H9 (cell line): ENCODE data around the gene NFX1. TPM values are rescaled to one million over a fixed set of nuclear protein-coding genes. Genes with fewer than 3 reads are reported as not detected.

Source experiments
- DNase-seq: peaks from one replicate; pipeline ENCODE4 v3.0.0-alpha.2; 2017
- H2AFZ ChIP-seq: one replicate; pipeline ENCODE4 v1.6.1; 2013; ENCODE audit warnings: mild to moderate bottlenecking, low read length, control low read depth, moderate library complexity
- H2AK5ac ChIP-seq: 2 replicates; pipeline ENCODE4 v1.6.1; 2013; ENCODE audit warnings: low read length, control low read depth, mixed read lengths; ENCODE audit not compliant: insufficient read length
- H2BK120ac ChIP-seq: one replicate; pipeline ENCODE4 v1.6.1; 2013; ENCODE audit warnings: low read depth, mild to moderate bottlenecking, low read length, control low read depth, inconsistent platforms; ENCODE audit not compliant: poor library complexity, severe bottlenecking
- H2BK12ac ChIP-seq: 2 replicates; pipeline ENCODE4 v1.6.1; 2013; ENCODE audit warnings: low read length, control low read depth, mixed read lengths, low read depth; ENCODE audit not compliant: insufficient read length
- H2BK15ac ChIP-seq: 2 replicates; pipeline ENCODE4 v1.6.1; 2013; ENCODE audit warnings: low read depth, low read length, control low read depth
- H2BK20ac ChIP-seq: one replicate; pipeline ENCODE4 v1.6.1; 2013; ENCODE audit warnings: low read depth, mild to moderate bottlenecking, low read length, control low read depth, inconsistent platforms; ENCODE audit not compliant: poor library complexity, severe bottlenecking
- H2BK5ac ChIP-seq: 2 replicates; pipeline ENCODE4 v1.6.1; 2013; ENCODE audit warnings: low read length, control low read depth, mixed read lengths; ENCODE audit not compliant: insufficient read length
- H3K14ac ChIP-seq: 2 replicates; pipeline ENCODE4 v1.6.1; 2013; ENCODE audit warnings: low read length, control low read depth; ENCODE audit not compliant: insufficient read depth
- H3K18ac ChIP-seq: 2 replicates; pipeline ENCODE4 v1.6.1; 2013; ENCODE audit warnings: low read depth, mild to moderate bottlenecking, mixed read lengths, low read length, control low read depth; ENCODE audit not compliant: insufficient read length
- H3K23ac ChIP-seq: 2 replicates; pipeline ENCODE4 v1.6.1; 2013; ENCODE audit warnings: low read length, control low read depth, mixed read lengths, low read depth; ENCODE audit not compliant: insufficient read length
- H3K23me2 ChIP-seq: 2 replicates; pipeline ENCODE4 v1.6.1; 2013; ENCODE audit warnings: low read depth, mild to moderate bottlenecking, mixed read lengths, low read length, control low read depth; ENCODE audit not compliant: insufficient read length, poor library complexity, severe bottlenecking
- H3K27ac ChIP-seq: 2 replicates; pipeline ENCODE4 v1.5.1; 2013; ENCODE audit warnings: low read length, control low read depth, mixed read lengths, low read depth; ENCODE audit not compliant: insufficient read length
- H3K27me3 ChIP-seq: 2 replicates; pipeline ENCODE4 v1.6.1; 2013; ENCODE audit warnings: low read length, control low read depth, inconsistent platforms; ENCODE audit not compliant: insufficient read depth
- H3K4ac ChIP-seq: 2 replicates; pipeline ENCODE4 v1.6.1; 2013; ENCODE audit warnings: low read depth, mild to moderate bottlenecking, control low read depth, inconsistent platforms, low read length, moderate library complexity
- H3K4me1 ChIP-seq: 2 replicates; pipeline ENCODE4 v1.6.1; 2013; ENCODE audit warnings: low read length, control low read depth, inconsistent platforms; ENCODE audit not compliant: insufficient read depth
- H3K4me2 ChIP-seq: 2 replicates; pipeline ENCODE4 v1.6.1; 2013; ENCODE audit warnings: low read length, control low read depth, mixed read lengths; ENCODE audit not compliant: insufficient read length, insufficient read depth
- H3K56ac ChIP-seq: 2 replicates; pipeline ENCODE4 v1.6.1; 2013; ENCODE audit warnings: low read depth, mild to moderate bottlenecking, mixed read lengths, low read length, control low read depth; ENCODE audit not compliant: insufficient read length
- H3K79me1 ChIP-seq: 2 replicates; pipeline ENCODE4 v1.6.1; 2013; ENCODE audit warnings: low read depth, mild to moderate bottlenecking, moderate library complexity, low read length, control low read depth, inconsistent platforms; ENCODE audit not compliant: insufficient read depth, poor library complexity, severe bottlenecking
- H3K79me2 ChIP-seq: 2 replicates; pipeline ENCODE4 v1.6.1; 2013; ENCODE audit warnings: low read length, control low read depth, inconsistent platforms; ENCODE audit not compliant: insufficient read depth
- H3K9ac ChIP-seq: 2 replicates; pipeline ENCODE4 v1.6.1; 2013; ENCODE audit warnings: low read length, control low read depth, mixed read lengths; ENCODE audit not compliant: insufficient read length; ENCODE audit errors: extremely low read depth
- H3K9me3 ChIP-seq: one replicate; pipeline ENCODE4 v1.6.1; 2013; ENCODE audit warnings: low read depth, low read length, inconsistent platforms; ENCODE audit not compliant: control insufficient read depth
- H3T11ph ChIP-seq: one replicate; pipeline ENCODE4 v1.6.1; 2013; ENCODE audit warnings: mild to moderate bottlenecking, low read length, control low read depth, inconsistent platforms
- H4K20me1 ChIP-seq: one replicate; pipeline ENCODE4 v1.6.1; 2013; ENCODE audit not compliant: control insufficient read depth, insufficient read length, insufficient read depth
- H4K5ac ChIP-seq: 2 replicates; pipeline ENCODE4 v1.6.1; 2013; ENCODE audit warnings: low read depth, mild to moderate bottlenecking, mixed read lengths, low read length, control low read depth; ENCODE audit not compliant: insufficient read length
- H4K8ac ChIP-seq: replicated peaks from 2 replicates; pipeline ENCODE4 v1.6.1; 2013; ENCODE audit warnings: low read length, control low read depth, mixed read lengths, low read depth; ENCODE audit not compliant: insufficient read length
- H4K91ac ChIP-seq: 2 replicates; pipeline ENCODE4 v1.6.1; 2013; ENCODE audit warnings: low read depth, mild to moderate bottlenecking, moderate library complexity, mixed read lengths, low read length, control low read depth; ENCODE audit not compliant: insufficient read length
- H3K27ac Mint-ChIP-seq, 3 experiments: 2 replicates in 2 of 3; 3 replicates in 1 of 3; pipeline ENCODE4 v1.8.0; 2020 to 2021; ENCODE audit warnings: mixed read lengths in 3 of 3, mild to moderate bottlenecking in 1 of 3, moderate library complexity in 1 of 3
- H3K27me3 Mint-ChIP-seq: 2 replicates; pipeline ENCODE4 v1.8.0; 2021; ENCODE audit warnings: low read depth, mild to moderate bottlenecking, moderate library complexity, mixed read lengths
- H3K36me3 Mint-ChIP-seq, 3 experiments: 2 replicates in 2 of 3; 3 replicates in 1 of 3; pipeline ENCODE4 v1.8.0; 2020 to 2021; ENCODE audit warnings: low read depth in 3 of 3, mixed read lengths in 3 of 3; ENCODE audit not compliant: insufficient read depth in 1 of 3
- H3K4me1 Mint-ChIP-seq, 2 experiments: 2 replicates each; pipeline ENCODE4 v1.8.0; 2020; ENCODE audit warnings: mixed read lengths in 2 of 2
- H3K4me3 Mint-ChIP-seq, 2 experiments: 2 replicates in 1 of 2; 3 replicates in 1 of 2; pipeline ENCODE4 v1.8.0; 2020 to 2021; ENCODE audit warnings: mild to moderate bottlenecking in 2 of 2, mixed read lengths in 2 of 2, moderate library complexity in 1 of 2
- H3K9me3 Mint-ChIP-seq, 2 experiments: 2 replicates in 1 of 2; 3 replicates in 1 of 2; pipeline ENCODE4 v1.8.0; 2020; ENCODE audit warnings: mild to moderate bottlenecking in 2 of 2, mixed read lengths in 2 of 2, moderate library complexity in 1 of 2
- WGBS: extraction: QIAGEN DNeasy Blood & Tissue Kit; methylation state at CpG from one replicate; pipeline ENCODE4 v1.1.7; 2013; ENCODE audit warnings: missing lambda C conversion rate, low lambda C conversion rate, mixed read lengths; ENCODE audit not compliant: insufficient read length; ENCODE audit errors: extremely low coverage; 5-methylcytosine and 5-hydroxymethylcytosine counted together
- total RNA-seq: library from RNA; stranded (reverse); gene quantifications from 2 replicates; pipeline ENCODE4 v1.2.1, GENCODE V29; 2021
- TF ChIP-seq, protein P1 (sequence below): fragments of 200-600 bp; sonication (generic); conservative IDR thresholded peaks from 3 replicates; pipeline ENCODE4 v1.8.0; 2021; ENCODE audit warnings: antibody characterized with exemption, mild to moderate bottlenecking

NFX1 gene
- total RNA-seq, 1 experiment from 2014 or later, result 35.1 TPM

DNA sequence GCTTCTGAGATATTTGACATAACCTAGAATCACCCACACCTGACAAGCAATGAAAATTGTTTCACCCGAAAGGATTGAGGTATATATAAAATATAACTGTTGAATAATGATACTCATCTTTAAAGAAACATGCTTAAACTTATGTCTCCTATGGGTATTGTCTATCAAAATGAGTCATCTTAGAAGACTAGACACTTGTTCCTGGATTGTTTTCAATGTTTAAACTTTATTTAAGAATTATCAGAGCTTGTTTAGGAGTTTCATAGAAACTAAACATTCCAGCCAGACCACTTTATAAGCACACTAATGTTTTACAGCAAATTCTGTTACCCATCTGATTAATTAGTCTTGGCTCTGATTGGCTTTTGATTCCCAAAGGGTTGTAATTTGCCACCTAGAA, 19.6 kb downstream of the NFX1 start:
- Histone ChIP-seq H3K14ac (no peak overlapping the region), H3K9me3 (no peaks in the 10 kb centered on the region), H4K5ac (no peak overlapping the region), H3K4ac (no peak overlapping the region), H3K23me2 (no peaks in the 10 kb centered on the region), H3K9ac (no peak overlapping the region), H3K56ac (no peak overlapping the region), H4K91ac (no peak overlapping the region), H2BK15ac (no peak overlapping the region), H3K18ac (no peak overlapping the region), H3K27me3 (no peaks in the 10 kb centered on the region), H4K8ac (no peak overlapping the region), H3K23ac (no peak overlapping the region), H3K79me1 (no peaks in the 10 kb centered on the region), H3K4me1 (no peaks in the 10 kb centered on the region), H3K79me2 (no peaks in the 10 kb centered on the region), H2AFZ (no peak overlapping the region), H2BK20ac (no peak overlapping the region), H3K27ac (no peak overlapping the region), H2AK5ac (no peak overlapping the region), H2BK5ac (no peak overlapping the region), H2BK120ac (no peak overlapping the region), H3T11ph (no peak overlapping the region), H3K4me2 (no peak overlapping the region), H2BK12ac (no peak overlapping the region), H4K20me1 (no peaks in the 10 kb centered on the region)
- Mint-ChIP-seq H3K27ac (no peak overlapping the region), H3K27me3 (no peaks in the 10 kb centered on the region), H3K4me3 (no peak overlapping the region), H3K36me3 (peaks cover 22 to 60% (median 49%) of the 10 kb centered on the region in 3 experiments), H3K9me3 (no peaks in the 10 kb centered on the region; a peak in 1 of 5 replicates), H3K4me1 (no peaks in the 10 kb centered on the region)
- DNase-seq, result no peak
- TF ChIP-seq, protein P1, sequence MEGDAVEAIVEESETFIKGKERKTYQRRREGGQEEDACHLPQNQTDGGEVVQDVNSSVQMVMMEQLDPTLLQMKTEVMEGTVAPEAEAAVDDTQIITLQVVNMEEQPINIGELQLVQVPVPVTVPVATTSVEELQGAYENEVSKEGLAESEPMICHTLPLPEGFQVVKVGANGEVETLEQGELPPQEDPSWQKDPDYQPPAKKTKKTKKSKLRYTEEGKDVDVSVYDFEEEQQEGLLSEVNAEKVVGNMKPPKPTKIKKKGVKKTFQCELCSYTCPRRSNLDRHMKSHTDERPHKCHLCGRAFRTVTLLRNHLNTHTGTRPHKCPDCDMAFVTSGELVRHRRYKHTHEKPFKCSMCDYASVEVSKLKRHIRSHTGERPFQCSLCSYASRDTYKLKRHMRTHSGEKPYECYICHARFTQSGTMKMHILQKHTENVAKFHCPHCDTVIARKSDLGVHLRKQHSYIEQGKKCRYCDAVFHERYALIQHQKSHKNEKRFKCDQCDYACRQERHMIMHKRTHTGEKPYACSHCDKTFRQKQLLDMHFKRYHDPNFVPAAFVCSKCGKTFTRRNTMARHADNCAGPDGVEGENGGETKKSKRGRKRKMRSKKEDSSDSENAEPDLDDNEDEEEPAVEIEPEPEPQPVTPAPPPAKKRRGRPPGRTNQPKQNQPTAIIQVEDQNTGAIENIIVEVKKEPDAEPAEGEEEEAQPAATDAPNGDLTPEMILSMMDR, result no peak
- no CpG with 5 or more reads among the region's 1 CpG for WGBS
